K562 (cell line): ENCODE measurements around the gene MXRA7. TPM values are rescaled to one million over a fixed set of nuclear protein-coding genes. Genes with fewer than 3 reads are reported as not detected.
A peak's percentile ranks its signal among the peaks of the same experiment; 100 is the strongest.

Source experiments
- ATAC-seq: fragments of 200-7000 bp; cut with Tn5 transposase; 3 replicates; pipeline ENCODE4 v1.9.1; 2020; ENCODE audit warnings: moderate library complexity
- BruUV-seq: library from RNA; stranded (reverse); fragments of 400-500 nt; replicated peaks from 2 replicates; lab custom pipeline; 2021; lab: Mats Ljungman, UMichigan
- CTCF ChIA-PET: fragments of 300-600 bp; formaldehyde crosslinking; extraction: SDS; loops from one replicate; lab custom pipeline; 2021; ENCODE audit warnings: low intra/inter-chr PET ratio; lab: Yijun Ruan, JAX
- POLR2A ChIA-PET: fragments of 300-600, 350-650 bp; sonication (Branson Sonifier 250); formaldehyde crosslinking; extraction: SDS; loops from one replicate; lab custom pipeline; 2021; ENCODE audit warnings: antibody characterized with exemption, inconsistent platforms; lab: Yijun Ruan, JAX
- DNase-seq, 4 experiments: peaks; one replicate each; pipeline versions ENCODE4 v3.0.0 to v3.0.0-alpha.2; 2011 to 2018; ENCODE audit warnings: low spot score in 3 of 4, mixed read lengths in 3 of 4; ENCODE audit errors: extremely low read depth in 1 of 4
- FAIRE-seq: peaks from 2 replicates; lab custom pipeline; 2011; peaks lifted over from hg19 to GRCh38; lab: Jason Lieb, UNC
- H2AFZ ChIP-seq: 2 replicates; pipeline ENCODE4 v1.6.0; 2011; ENCODE audit warnings: low read depth, low read length, control low read depth, inconsistent platforms
- H3K27ac ChIP-seq: fragments of 200-600 bp; 3 replicates; pipeline ENCODE4 v1.8.0; 2011; ENCODE audit warnings: low read depth, mild to moderate bottlenecking, control low read depth, inconsistent platforms, low read length, moderate library complexity, mixed read lengths; ENCODE audit errors: extremely low read depth
- H3K27me3 ChIP-seq, 2 experiments: fragments of 300-600 bp in 1 of 2; 2 replicates in 1 of 2; 3 replicates in 1 of 2; pipeline versions ENCODE4 v1.6.0 to v1.8.0; 2011; ENCODE audit warnings: inconsistent platforms in 2 of 2, low read length in 2 of 2, mild to moderate bottlenecking in 1 of 2, mixed read lengths in 1 of 2, moderate library complexity in 1 of 2; ENCODE audit not compliant: control insufficient read depth in 2 of 2, insufficient read depth in 2 of 2
- H3K36me3 ChIP-seq: fragments of 300-600 bp; 3 replicates; pipeline ENCODE4 v1.8.0; 2011; ENCODE audit warnings: mild to moderate bottlenecking, low read length, inconsistent platforms; ENCODE audit not compliant: control insufficient read depth, insufficient read depth
- H3K4me1 ChIP-seq, 2 experiments: fragments of 200-600 bp in 1 of 2; replicated peaks in 1 of 2; 2 replicates in 1 of 2; 3 replicates in 1 of 2; pipeline versions ENCODE4 v1.5.1 to v1.8.0; 2011; ENCODE audit warnings: inconsistent platforms in 2 of 2, low read length in 2 of 2, mild to moderate bottlenecking in 1 of 2, mixed read lengths in 1 of 2, moderate library complexity in 1 of 2; ENCODE audit not compliant: control insufficient read depth in 2 of 2, insufficient read depth in 2 of 2
- H3K4me2 ChIP-seq: 2 replicates; pipeline ENCODE4 v1.6.1; 2011; ENCODE audit warnings: low read length, control low read depth, inconsistent platforms, mixed read lengths; ENCODE audit not compliant: insufficient read depth
- H3K4me3 ChIP-seq: fragments of 200-600 bp; sonication (generic), shearing (Covaris generic); 2 replicates; pipeline ENCODE4 v1.5.1; 2016; ENCODE audit warnings: control low read depth, inconsistent platforms
- H3K79me2 ChIP-seq: fragments of 200-600 bp; 3 replicates; pipeline ENCODE4 v1.8.0; 2011; ENCODE audit warnings: low read length, inconsistent platforms; ENCODE audit not compliant: control insufficient read depth, insufficient read depth
- H3K9ac ChIP-seq, 2 experiments: 2 replicates each; pipeline versions ENCODE4 v1.6.0 to v1.6.1; 2011; ENCODE audit warnings: low read depth in 2 of 2, low read length in 2 of 2, control low read depth in 1 of 2, inconsistent platforms in 1 of 2, mild to moderate bottlenecking in 1 of 2, mixed read lengths in 1 of 2; ENCODE audit not compliant: insufficient read depth in 1 of 2
- H3K9me1 ChIP-seq: one replicate; pipeline ENCODE4 v1.6.0; 2011; ENCODE audit warnings: inconsistent platforms, mild to moderate bottlenecking, low read length, moderate library complexity; ENCODE audit not compliant: control insufficient read depth, insufficient read depth
- H3K9me3 ChIP-seq: replicated peaks from 2 replicates; pipeline ENCODE4 v1.5.1; 2011; ENCODE audit warnings: low read depth, low read length, inconsistent platforms; ENCODE audit not compliant: control insufficient read depth, insufficient read depth
- H4K20me1 ChIP-seq: replicated peaks from 2 replicates; pipeline ENCODE4 v1.6.1; 2011; ENCODE audit warnings: low read length, inconsistent platforms, mixed read lengths; ENCODE audit not compliant: control insufficient read depth, insufficient read depth
- BCOR ChIP-seq: fragments of 450-650 bp; IDR thresholded peaks from 2 replicates; pipeline ENCODE4 v1.6.1; 2016
- MAFG ChIP-seq: fragments of 450-650 bp; conservative IDR thresholded peaks from 2 replicates; pipeline ENCODE4 v1.6.1; 2016; ENCODE audit warnings: missing genetic modification characterization, missing compliant biosample characterization
- MECOM ChIP-seq: fragments of 250-450 bp; sonication (Bioruptor Pico); IDR thresholded peaks from 2 replicates; pipeline ENCODE4 v1.8.0; 2022; ENCODE audit warnings: inconsistent platforms
- MEF2A ChIP-seq: IDR thresholded peaks from 2 replicates; pipeline ENCODE4 v1.6.1; 2011; ENCODE audit warnings: low read depth, mild to moderate bottlenecking, low read length, moderate library complexity; ENCODE audit not compliant: control insufficient read depth
- MEIS2 ChIP-seq: fragments of 450-650 bp; IDR thresholded peaks from 2 replicates; pipeline ENCODE4 v1.6.1; 2014; ENCODE audit warnings: mild to moderate bottlenecking; ENCODE audit not compliant: partially characterized antibody
- NFYB ChIP-seq: IDR thresholded peaks from 2 replicates; pipeline ENCODE4 v1.6.1; 2011; ENCODE audit warnings: mild to moderate bottlenecking, moderate library complexity; ENCODE audit not compliant: insufficient read length; ENCODE audit errors: extremely low read depth
- RB1 ChIP-seq: fragments of 450-650 bp; IDR thresholded peaks from 2 replicates; pipeline ENCODE4 v1.6.1; 2017; ENCODE audit warnings: low read depth, mild to moderate bottlenecking
- ZNF121 ChIP-seq: sonication (generic); formaldehyde crosslinking; conservative IDR thresholded peaks from 2 replicates; pipeline ENCODE4 v1.8.0; 2022; ENCODE audit warnings: missing genetic modification reagents
- ZNF384 ChIP-seq: IDR thresholded peaks from 2 replicates; pipeline ENCODE4 v1.6.1; 2012; ENCODE audit warnings: low read depth, low read length, improper control_type of control experiment
- ZNF592 ChIP-seq: fragments of 450-650 bp; IDR thresholded peaks from 2 replicates; pipeline ENCODE4 v1.6.1; 2017; ENCODE audit warnings: antibody characterized with exemption, mild to moderate bottlenecking
- ZNF695 ChIP-seq: fragments of 450-650 bp; formaldehyde crosslinking; IDR thresholded peaks from 2 replicates; pipeline ENCODE4 v1.4.0; 2020; ENCODE audit warnings: mild to moderate bottlenecking, moderate library complexity
- WGBS: fragments of 100-300 bp; shearing (Covaris generic); methylation state at CpG from one replicate; pipeline ENCODE4 v1.1.6; 2016; ENCODE audit warnings: low coverage, mixed read lengths; ENCODE audit not compliant: insufficient coverage; ENCODE audit errors: missing lambda C conversion rate; 5-methylcytosine and 5-hydroxymethylcytosine counted together
- in situ Hi-C: fragments of 300-500 bp; cut with MboI; formaldehyde crosslinking; loops from 4 replicates; pipeline ENCODE4 v1.15.0; 2018; ENCODE audit warnings: inconsistent platforms, mixed read lengths
- intact Hi-C: fragments of 100-400 bp; cut with micrococcal nuclease; formaldehyde crosslinking; loops from 2 replicates; pipeline ENCODE4 v1.14.2; 2022
- polyA plus RNA-seq, 8 experiments: library from polyadenylated mRNA; depleted of rRNA in 4 of 8; stranded (reverse) in 5 of 8; unstranded in 3 of 8; fragments of >200 nt; fragmentation: Nextera tagmentation in 2 of 8; fragmentation: Illumina TruSeq in 1 of 8; extraction: Ambion mirVana in 2 of 8; extraction: Trizol in 1 of 8; gene quantifications; 2 replicates each; pipeline versions ENCODE4 v1.2.1 to v1.2.3, GENCODE V29; 2011 to 2014; ENCODE audit warnings: inconsistent platforms in 1 of 8, missing spikeins in 1 of 8
- total RNA-seq, 7 experiments: library from RNA; depleted of rRNA in 6 of 7; stranded (reverse); fragments of >200 nt in 6 of 7; fragmentation: Illumina TruSeq in 2 of 7; extraction: Trizol in 2 of 7; gene quantifications; 2 replicates each; pipeline versions ENCODE4 v1.2.1 to v1.2.3, GENCODE V29; 2011 to 2021; ENCODE audit warnings: low replicate concordance in 1 of 7

MXRA7 gene
- total and polyA plus RNA-seq, 9 of the 15 experiments (the other 6 are each of a cell fraction or from before 2014, with no cell fraction given), result 2.6 to 38.4 (median 14.3) TPM

DNA sequence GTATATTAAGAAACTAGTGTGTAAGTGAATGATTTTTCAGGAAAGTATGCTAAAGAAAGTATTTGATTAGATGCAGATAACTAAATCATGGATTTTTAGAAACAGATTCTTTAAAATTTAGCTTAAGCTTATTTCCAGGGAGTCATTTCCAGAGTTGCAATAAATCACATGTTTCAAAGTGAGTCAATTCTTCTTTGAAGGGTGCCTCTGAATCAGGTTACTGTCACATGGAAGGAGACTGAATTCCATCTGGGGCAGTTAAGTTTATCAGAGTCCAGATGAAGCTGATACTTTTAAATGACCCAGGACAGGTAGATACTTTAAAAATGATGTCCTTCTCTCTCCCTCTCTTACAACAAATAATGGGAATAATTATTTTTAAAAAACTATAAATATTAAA, 32.2 kb upstream of the MXRA7 start:
- Histone ChIP-seq H3K36me3 (peaks cover 52% of the 10 kb centered on the region), H2AFZ (no peak overlapping the region), H4K20me1 (no peaks in the 10 kb centered on the region), H3K27me3 (no peaks in the 10 kb centered on the region), H3K9me1 (no peaks in the 10 kb centered on the region), H3K9me3 (no peaks in the 10 kb centered on the region), H3K4me3 (no peak overlapping the region), H3K27ac (no peak overlapping the region), H3K4me1 (peaks cover 0 to 14% of the 10 kb centered on the region in 2 experiments; a peak in 4 of 5 replicates), H3K4me2 (no peak overlapping the region), H3K9ac (no peak overlapping the region), H3K79me2 (peaks cover 28% of the 10 kb centered on the region)
- in situ Hi-C loops (no loop called here), intact Hi-C loops (no loop called here)
- POLR2A ChIA-PET, result interaction anchor here (0.6 to 0.8 kb wide), 2 partner anchors 17 to 26 kb away, joined by 3 to 5 read pairs; partner anchors contain the start of genes JMJD6 and METTL23
- BruUV-seq, result no TSS peak
- CTCF ChIA-PET, result no interaction called here
- ATAC-seq, result no peak
- DNase-seq, result no peak
- TF ChIP-seq MEIS2, result peak; percentile 20
- no peak for TF ChIP-seq BCOR
- no peak for FAIRE-seq

GRCh38 chr17:76740329-76741118, 29.8 kb upstream of the MXRA7 start:
- Histone ChIP-seq H3K9me1 (no peaks in the 10 kb centered on the region), H3K27me3 (no peaks in the 10 kb centered on the region), H4K20me1 (peaks cover 8% of the 10 kb centered on the region), H2AFZ (peak overlapping the region; percentile 63), H3K4me3 (peak overlapping the region; percentile 64; the same call in 1 of the 2 replicates), H3K9ac (peak overlapping the region; percentile 26 to 56; a peak in 3 of 4 replicates), H3K36me3 (peaks cover 48% of the 10 kb centered on the region), H3K4me2 (peak overlapping the region; percentile 69), H3K27ac (peak overlapping the region; percentile 62), H3K9me3 (no peaks in the 10 kb centered on the region), H3K79me2 (peaks cover 48% of the 10 kb centered on the region), H3K4me1 (peaks cover 5 to 14% of the 10 kb centered on the region in 2 experiments; a peak in 4 of 5 replicates)
- intact Hi-C loops, result no loop called here
- in situ Hi-C loops, result no loop called here
- ChIA-PET CTCF (no interaction called here), POLR2A (interaction anchor here (1.0 to 1.4 kb wide), 3 partner anchors 8 to 183 kb away, joined by 3 read pairs; no protein-coding TSS in a partner anchor)
- 10% methylated on average over 5 of the region's 5 CpGs for WGBS
- FAIRE-seq (peak; percentile 11), ATAC-seq (no peak), DNase-seq (peak in 1 of 4 experiments; percentile 52)
- BruUV-seq, result no TSS peak
- TF ChIP-seq ZNF592 (peak; percentile 41; the same call in 1 of the 2 replicates), MAFG (peak; percentile 57; the same call in 1 of the 2 replicates), MECOM (CRISPR knock-in tag) (no peak), ZNF695 (CRISPR knock-in tag) (no peak), MEF2A (0 out of 2 replicates have a peak, but pooled peaks have one; percentile 44), RB1 (peak; percentile 34; the same call in 1 of the 2 replicates), ZNF121 (CRISPR knock-in tag) (peak; percentile 62; the same call in 1 of the 2 replicates), ZNF384 (peak; percentile 73), NFYB (no peak)
